ENCODE results near the gene FIGLA. TPM values are rescaled to one million over a fixed set of nuclear protein-coding genes. Genes with fewer than 3 reads are reported as not detected.

FIGLA gene
- total and polyA plus RNA-seq, 4 experiments from 2014 or later = not detected

- CTCF ChIA-PET (ENCODE audit: partially characterized antibody) = no interaction called here
- Mint-ChIP-seq H3K4me3 (no peak overlapping the region), H3K27me3 (peaks cover 3 to 5% of the 10 kb centered on the region in 2 donors), H3K27ac (no peak overlapping the region), H3K36me3 (no peaks in the 10 kb centered on the region), H3K9me3 (peaks cover 0 to 2% (median 0%) of the 10 kb centered on the region in 8 donors), H3K4me1 (peaks cover 0 to 11% (median 8%) of the 10 kb centered on the region in 4 donors)
- H3K36me3 ChIP-seq (ENCODE audit: insufficient read depth, low read length) = no peaks in the 10 kb centered on the region
- DNase-seq = no peak
- no peaks in the 10 kb centered on the region for H3K9me3 ChIP-seq (ENCODE audit: control insufficient read depth in 1 of 2, low read length in 2 of 2)
- no peak overlapping the region for H3K4me3 ChIP-seq (ENCODE audit: low read length in 2 of 2)
- no peak overlapping the region for H3K27ac ChIP-seq (ENCODE audit: low read depth, low read length)
- intact Hi-C loops (cut with micrococcal nuclease) = no loop called here
- H3K27me3 ChIP-seq (ENCODE audit: insufficient read depth, low read length) = no peaks in the 10 kb centered on the region
- POLR2A ChIA-PET (ENCODE audit: partially characterized antibody) = no interaction called here
- H3K4me1 ChIP-seq (ENCODE audit: insufficient read depth, low read length) = peaks cover 11% of the 10 kb centered on the region
Measured at GRCh38 chr2:70823249-70823648, 32.8 kb upstream of the FIGLA start.

- H3K9me3 ChIP-seq (ENCODE audit: control insufficient read depth in 1 of 2, low read length in 2 of 2) = no peaks in the 10 kb centered on the region
- Mint-ChIP-seq H3K27ac (peak overlapping the region in 1 of 7 donors; percentile 37), H3K4me3 (no peak overlapping the region), H3K9me3 (peaks cover 0 to 2% (median 0%) of the 10 kb centered on the region in 8 donors), H3K27me3 (peaks cover 4 to 5% of the 10 kb centered on the region in 2 donors), H3K36me3 (no peaks in the 10 kb centered on the region), H3K4me1 (peaks cover 0 to 11% (median 8%) of the 10 kb centered on the region in 4 donors)
- no peaks in the 10 kb centered on the region for H3K27me3 ChIP-seq (ENCODE audit: insufficient read depth, low read length)
- no peak overlapping the region for H3K27ac ChIP-seq (ENCODE audit: low read depth, low read length)
- peaks cover 11% of the 10 kb centered on the region for H3K4me1 ChIP-seq (ENCODE audit: insufficient read depth, low read length)
- intact Hi-C loops (cut with micrococcal nuclease) = no loop called here
- H3K36me3 ChIP-seq (ENCODE audit: insufficient read depth, low read length) = no peaks in the 10 kb centered on the region
- CTCF ChIA-PET (ENCODE audit: partially characterized antibody) = no interaction called here
- H3K4me3 ChIP-seq (ENCODE audit: low read length in 2 of 2) = no peak overlapping the region
- POLR2A ChIA-PET (ENCODE audit: partially characterized antibody) = no interaction called here
- no peak for DNase-seq
Measured at GRCh38 chr2:70822843-70823242, 32.4 kb upstream of the FIGLA start.

- ChIA-PET POLR2A (ENCODE audit: partially characterized antibody) (no interaction called here), CTCF (ENCODE audit: partially characterized antibody) (no interaction called here)
- no peak within 1 kb of the TSS for H3K4me3 ChIP-seq (ENCODE audit: low read length in 2 of 2)
- Mint-ChIP-seq H3K27ac (no peak within 1 kb of the TSS), H3K4me3 (peak within 1 kb of the TSS in 1 of 8 donors; percentile 7), H3K27me3 (peaks cover 3 to 9% of the 10 kb centered on the region in 2 donors), H3K9me3 (peaks cover 0 to 2% (median 0%) of the 10 kb centered on the region in 8 donors), H3K36me3 (no peaks in the 10 kb centered on the region), H3K4me1 (peaks cover 0 to 11% (median 7%) of the 10 kb centered on the region in 4 donors)
- no peaks in the 10 kb centered on the region for H3K27me3 ChIP-seq (ENCODE audit: insufficient read depth, low read length)
- no peak for DNase-seq
- peaks cover 11% of the 10 kb centered on the region for H3K4me1 ChIP-seq (ENCODE audit: insufficient read depth, low read length)
- intact Hi-C loops (cut with micrococcal nuclease) = no loop called here
- H3K9me3 ChIP-seq (ENCODE audit: control insufficient read depth in 1 of 2, low read length in 2 of 2) = no peaks in the 10 kb centered on the region
- H3K36me3 ChIP-seq (ENCODE audit: insufficient read depth, low read length) = no peaks in the 10 kb centered on the region
- no peak within 1 kb of the TSS for H3K27ac ChIP-seq (ENCODE audit: low read depth, low read length)
Measured at GRCh38 chr2:70820499-70820898, 30.1 kb upstream of the FIGLA start, which contains the start of gene CLEC4F. Gene CLEC4F (minus strand): TSS chr2:70820599. CDS start chr2:70820523, 76 bp downstream.

GRCh38 chr2:70817284-70817954 lies 27.0 kb upstream of the FIGLA start:
- Histone ChIP-seq H3K27me3 (ENCODE audit: insufficient read depth, low read length) (no peaks in the 10 kb centered on the region), H3K9me3 (ENCODE audit: control insufficient read depth in 1 of 2, low read length in 2 of 2) (no peaks in the 10 kb centered on the region), H3K27ac (ENCODE audit: low read depth, low read length) (no peak overlapping the region), H3K4me1 (ENCODE audit: insufficient read depth, low read length) (peaks cover 1% of the 10 kb centered on the region), H3K4me3 (ENCODE audit: low read length in 2 of 2) (no peak overlapping the region), H3K36me3 (ENCODE audit: insufficient read depth, low read length) (no peaks in the 10 kb centered on the region)
- H3K4me1 Mint-ChIP-seq = peaks cover 0 to 2% (median under 1%) of the 10 kb centered on the region in 4 donors
- ChIA-PET POLR2A (ENCODE audit: partially characterized antibody) (no interaction called here), CTCF (ENCODE audit: partially characterized antibody) (no interaction called here)
- H3K36me3 Mint-ChIP-seq = no peaks in the 10 kb centered on the region
- no peak overlapping the region for H3K4me3 Mint-ChIP-seq
- H3K27ac Mint-ChIP-seq = no peak overlapping the region
- H3K27me3 Mint-ChIP-seq = peaks cover 8 to 15% of the 10 kb centered on the region in 2 donors
- intact Hi-C loops (cut with micrococcal nuclease) = no loop called here
- H3K9me3 Mint-ChIP-seq = peaks cover 0 to 2% (median 0%) of the 10 kb centered on the region in 8 donors
- no peak for DNase-seq

GRCh38 chr2:70816726-70817125 lies 26.3 kb upstream of the FIGLA start:
- H3K4me1 Mint-ChIP-seq = no peaks in the 10 kb centered on the region
- Histone ChIP-seq H3K36me3 (ENCODE audit: insufficient read depth, low read length) (no peaks in the 10 kb centered on the region), H3K9me3 (ENCODE audit: control insufficient read depth in 1 of 2, low read length in 2 of 2) (no peaks in the 10 kb centered on the region), H3K27ac (ENCODE audit: low read depth, low read length) (no peak overlapping the region), H3K4me3 (ENCODE audit: low read length in 2 of 2) (no peak overlapping the region), H3K27me3 (ENCODE audit: insufficient read depth, low read length) (no peaks in the 10 kb centered on the region), H3K4me1 (ENCODE audit: insufficient read depth, low read length) (no peaks in the 10 kb centered on the region)
- H3K27ac Mint-ChIP-seq = no peak overlapping the region
- no peak overlapping the region for H3K4me3 Mint-ChIP-seq
- DNase-seq = no peak
- POLR2A ChIA-PET (ENCODE audit: partially characterized antibody) = no interaction called here
- intact Hi-C loops (cut with micrococcal nuclease) = no loop called here
- H3K27me3 Mint-ChIP-seq = peaks cover 8 to 17% of the 10 kb centered on the region in 2 donors
- CTCF ChIA-PET (ENCODE audit: partially characterized antibody) = no interaction called here
- H3K36me3 Mint-ChIP-seq = no peaks in the 10 kb centered on the region
- peaks cover 0 to 2% (median 0%) of the 10 kb centered on the region in 8 donors for H3K9me3 Mint-ChIP-seq

- ChIA-PET CTCF (ENCODE audit: partially characterized antibody) (no interaction called here), POLR2A (ENCODE audit: partially characterized antibody) (no interaction called here)
- DNase-seq = no peak
- intact Hi-C loops (cut with micrococcal nuclease) = no loop called here
- H3K4me3 ChIP-seq (ENCODE audit: low read length in 2 of 2) = no peak overlapping the region
- H3K9me3 Mint-ChIP-seq = peaks cover 0 to 1% (median 0%) of the 10 kb centered on the region in 8 donors
- H3K27me3 ChIP-seq (ENCODE audit: insufficient read depth, low read length) = no peaks in the 10 kb centered on the region
- no peak overlapping the region for H3K27ac Mint-ChIP-seq
- peaks cover 3 to 8% of the 10 kb centered on the region in 2 donors for H3K27me3 Mint-ChIP-seq
- H3K9me3 ChIP-seq (ENCODE audit: control insufficient read depth in 1 of 2, low read length in 2 of 2) = no peaks in the 10 kb centered on the region
- no peak overlapping the region for H3K27ac ChIP-seq (ENCODE audit: low read depth, low read length)
- no peak overlapping the region for H3K4me3 Mint-ChIP-seq
- H3K36me3 Mint-ChIP-seq = no peaks in the 10 kb centered on the region
- H3K36me3 ChIP-seq (ENCODE audit: insufficient read depth, low read length) = no peaks in the 10 kb centered on the region
- peaks cover 0 to 1% (median 0%) of the 10 kb centered on the region in 4 donors for H3K4me1 Mint-ChIP-seq
- no peaks in the 10 kb centered on the region for H3K4me1 ChIP-seq (ENCODE audit: insufficient read depth, low read length)
Measured at GRCh38 chr2:70808983-70809958, 18.8 kb upstream of the FIGLA start.

- H3K4me1 Mint-ChIP-seq = peaks cover 0 to 1% (median 0%) of the 10 kb centered on the region in 4 donors
- Histone ChIP-seq H3K36me3 (ENCODE audit: insufficient read depth, low read length) (no peaks in the 10 kb centered on the region), H3K27me3 (ENCODE audit: insufficient read depth, low read length) (no peaks in the 10 kb centered on the region), H3K4me3 (ENCODE audit: low read length in 2 of 2) (no peak overlapping the region), H3K9me3 (ENCODE audit: control insufficient read depth in 1 of 2, low read length in 2 of 2) (no peaks in the 10 kb centered on the region), H3K27ac (ENCODE audit: low read depth, low read length) (no peak overlapping the region), H3K4me1 (ENCODE audit: insufficient read depth, low read length) (no peaks in the 10 kb centered on the region)
- ChIA-PET CTCF (ENCODE audit: partially characterized antibody) (no interaction called here), POLR2A (ENCODE audit: partially characterized antibody) (no interaction called here)
- H3K27ac Mint-ChIP-seq = no peak overlapping the region
- peaks cover 0 to 1% (median 0%) of the 10 kb centered on the region in 8 donors for H3K9me3 Mint-ChIP-seq
- intact Hi-C loops (cut with micrococcal nuclease) = no loop called here
- no peaks in the 10 kb centered on the region for H3K36me3 Mint-ChIP-seq
- no peak overlapping the region for H3K4me3 Mint-ChIP-seq
- DNase-seq = no peak
- peaks cover 2 to 7% of the 10 kb centered on the region in 2 donors for H3K27me3 Mint-ChIP-seq
Measured at GRCh38 chr2:70807828-70808118, 17.3 kb upstream of the FIGLA start.

All from CD4-positive, alpha-beta memory T cell (primary cell).